B cell (primary cell): Measurements from ENCODE around the gene MPC1. TPM values are rescaled to one million over a fixed set of nuclear protein-coding genes. Genes with fewer than 3 reads are reported as not detected.

ENCODE experiments used
- ATAC-seq: fragments of 200-7000 bp; cut with Tn5 transposase; one replicate; pipeline ENCODE4 v1.10.0; 2021; ENCODE audit warnings: low read depth, mild to moderate bottlenecking, moderate number of reproducible peaks, moderate library complexity
- CTCF ChIA-PET: fragments of 350-600 bp; sonication (Branson Sonifier 250); formaldehyde crosslinking; loops from one replicate; lab custom pipeline; 2021; ENCODE audit warnings: antibody characterized with exemption, inconsistent platforms; lab: Charles Lee
- POLR2A ChIA-PET: fragments of 350-600 bp; sonication (Branson Sonifier 250); formaldehyde crosslinking; loops from one replicate; lab custom pipeline; 2021; ENCODE audit warnings: antibody characterized with exemption; lab: Charles Lee
- DNase-seq: peaks from one replicate; pipeline ENCODE4 v3.0.0; 2013
- H2AFZ ChIP-seq: 2 replicates; pipeline ENCODE4 v1.6.1; 2012; ENCODE audit warnings: mild to moderate bottlenecking, low read depth, low read length; ENCODE audit not compliant: insufficient read depth, poor library complexity, severe bottlenecking
- H3K27ac ChIP-seq, 2 donors: 1 replicate in 1 of 2; 2 replicates in 1 of 2; pipeline ENCODE4 v1.5.1; 2012 to 2013; ENCODE audit warnings: low read length in 2 of 2, mild to moderate bottlenecking in 2 of 2, moderate library complexity in 1 of 2
- H3K27me3 ChIP-seq, 4 experiments: fragments of 200-600 bp in 1 of 4; sonication (generic) in 1 of 4; replicated peaks in 1 of 4; 1 replicate in 2 of 4; 2 replicates in 2 of 4; pipeline versions ENCODE4 v1.6.1 to v1.7.0; 2013 to 2016; ENCODE audit warnings: low read length in 3 of 4, mild to moderate bottlenecking in 2 of 4, mixed read lengths in 1 of 4, moderate library complexity in 1 of 4; ENCODE audit not compliant: insufficient read depth in 4 of 4, control insufficient read depth in 3 of 4; ENCODE audit errors: control extremely low read depth in 1 of 4
- H3K36me3 ChIP-seq, 2 experiments: replicated peaks in 1 of 2; 1 replicate in 1 of 2; 2 replicates in 1 of 2; pipeline versions ENCODE4 v1.6.1 to v1.7.1; 2013; ENCODE audit warnings: low read length in 1 of 2; ENCODE audit not compliant: insufficient read depth in 2 of 2, control insufficient read depth in 1 of 2; ENCODE audit errors: control extremely low read depth in 1 of 2, extremely low read depth in 1 of 2
- H3K4me1 ChIP-seq, 2 donors: fragments of 200-600 bp in 1 of 2; sonication (generic) in 1 of 2; 1 replicate in 1 of 2; 2 replicates in 1 of 2; pipeline versions ENCODE4 v1.5.1 to v1.6.1; 2013 to 2017; ENCODE audit warnings: low read length in 2 of 2; ENCODE audit not compliant: control insufficient read depth in 2 of 2, insufficient read depth in 2 of 2
- H3K4me2 ChIP-seq: replicated peaks from 2 replicates; pipeline ENCODE3; 2012; ENCODE audit warnings: mild to moderate bottlenecking, low read depth, low read length; ENCODE audit not compliant: poor library complexity, severe bottlenecking
- H3K4me3 ChIP-seq, 5 experiments: fragments of 200-600 bp in 1 of 5; sonication (generic) in 1 of 5; 1 replicate in 3 of 5; 2 replicates in 2 of 5; pipeline versions ENCODE4 v1.5.1 to v1.7.0; 2011 to 2016; ENCODE audit warnings: low read length in 4 of 5, mild to moderate bottlenecking in 4 of 5, low read depth in 2 of 5, control low read depth in 1 of 5, moderate library complexity in 1 of 5; ENCODE audit not compliant: insufficient read depth in 1 of 5; ENCODE audit errors: control extremely low read depth in 1 of 5, extremely low read depth in 1 of 5
- H3K79me2 ChIP-seq: fragments of 200-600 bp; sonication (generic); one replicate; pipeline ENCODE4 v1.6.0; 2016; ENCODE audit warnings: low read length; ENCODE audit not compliant: control insufficient read depth, insufficient read depth
- H3K9ac ChIP-seq: fragments of 200-600 bp; sonication (generic); 2 replicates; pipeline ENCODE4 v1.6.1; 2017; ENCODE audit warnings: mild to moderate bottlenecking, low read length, moderate library complexity
- H3K9me3 ChIP-seq, 3 donors: one replicate each; pipeline versions ENCODE4 v1.6.1 to v1.7.1; 2013; ENCODE audit warnings: low read length in 2 of 3; ENCODE audit not compliant: control insufficient read depth in 2 of 3, insufficient read depth in 1 of 3; ENCODE audit errors: control extremely low read depth in 1 of 3
- H4K20me1 ChIP-seq: 2 replicates; pipeline ENCODE4 v1.6.0; 2012; ENCODE audit warnings: mild to moderate bottlenecking, low read length; ENCODE audit not compliant: insufficient read depth, control insufficient read depth, poor library complexity, severe bottlenecking
- H3K27ac Mint-ChIP-seq: one replicate; pipeline ENCODE4 v1.8.0; 2021; ENCODE audit warnings: mixed read lengths
- H3K27me3 Mint-ChIP-seq: one replicate; pipeline ENCODE4 v1.8.0; 2021; ENCODE audit warnings: mixed read lengths
- H3K4me1 Mint-ChIP-seq: one replicate; pipeline ENCODE4 v1.8.0; 2021; ENCODE audit warnings: mixed read lengths
- H3K4me3 Mint-ChIP-seq: one replicate; pipeline ENCODE4 v1.8.0; 2021; ENCODE audit warnings: mixed read lengths
- H3K9me3 Mint-ChIP-seq: one replicate; pipeline ENCODE4 v1.8.0; 2022; ENCODE audit warnings: mixed read lengths; ENCODE audit not compliant: insufficient read depth
- CTCF ChIP-seq: fragments of 200-600 bp; IDR thresholded peaks from one replicate; pipeline ENCODE4 v1.8.0; 2022; ENCODE audit warnings: antibody characterized with exemption, mild to moderate bottlenecking
- EZH2 ChIP-seq: IDR thresholded peaks from 2 replicates; pipeline ENCODE4 v1.6.1; 2012; ENCODE audit warnings: borderline replicate concordance, low read depth, mild to moderate bottlenecking, moderate library complexity, low read length; ENCODE audit not compliant: insufficient read depth, poor library complexity, severe bottlenecking
- WGBS: methylation state at CpG from one replicate; pipeline ENCODE4 v1.1.5; 2013; ENCODE audit warnings: missing lambda C conversion rate; ENCODE audit not compliant: insufficient coverage; 5-methylcytosine and 5-hydroxymethylcytosine counted together
- intact Hi-C: fragments of 100-400 bp; cut with micrococcal nuclease; formaldehyde crosslinking; loops from one replicate; pipeline ENCODE4 v1.10.0; 2022
- polyA plus RNA-seq: library from polyadenylated mRNA; depleted of rRNA; stranded (reverse); fragments of >200 nt; gene quantifications from 2 replicates; pipeline ENCODE4 v1.2.3, GENCODE V29; 2012
- total RNA-seq, 2 donors: library from RNA; stranded (reverse); fragments of 120-200 nt in 1 of 2; gene quantifications; 1 replicate in 1 of 2; 2 replicates in 1 of 2; pipeline versions ENCODE4 v1.2.3 to v1.2.4, GENCODE V29; 2013 to 2022

MPC1 gene
- total and polyA plus RNA-seq, 2 donors (not counting 1 experiment from before 2014, with no cell fraction given), result 19.8 to 23.9 TPM

DNA sequence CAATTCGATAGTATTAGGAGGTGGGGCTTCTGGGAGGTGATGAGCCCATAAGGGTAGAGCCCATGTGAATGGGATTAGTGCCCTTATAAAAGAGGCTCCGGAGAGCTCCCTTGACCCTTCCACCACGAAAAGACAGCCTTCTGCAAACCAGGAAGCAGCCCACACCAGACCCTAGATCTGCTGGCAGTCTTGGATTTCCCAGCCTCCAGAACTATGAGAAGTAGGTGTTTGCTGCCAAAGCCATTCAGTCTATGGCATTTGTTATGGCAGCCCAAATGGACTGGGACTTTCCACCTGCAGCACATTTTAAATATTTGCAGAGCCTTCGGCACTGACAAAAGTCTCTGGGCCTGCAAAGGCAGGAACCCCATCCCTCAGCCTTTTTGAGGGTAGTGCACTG is 28.6 kb downstream of the MPC1 start:
- H3K4me2 ChIP-seq, result no peak overlapping the region
- no peaks in the 10 kb centered on the region for H3K36me3 ChIP-seq
- TF ChIP-seq CTCF, result no peak
- TF ChIP-seq EZH2, result no peak
- no peak overlapping the region for H3K9ac ChIP-seq
- DNase-seq (no peak), ATAC-seq (no peak)
- peaks cover 0 to 6% (median 0%) of the 10 kb centered on the region in 3 donors for H3K9me3 ChIP-seq
- no peaks in the 10 kb centered on the region for H3K27me3 ChIP-seq
- no peak overlapping the region for H3K4me3 ChIP-seq
- ChIA-PET CTCF (interaction anchor here (0.7 to 1.4 kb wide), 2 partner anchors 27 to 812 kb away, joined by 3 to 4 read pairs; no protein-coding TSS in a partner anchor), POLR2A (no interaction called here)
- H4K20me1 ChIP-seq, result no peaks in the 10 kb centered on the region
- H3K9me3 Mint-ChIP-seq, result peaks cover 6% of the 10 kb centered on the region
- H3K27ac ChIP-seq, result no peak overlapping the region
- peaks cover 10% of the 10 kb centered on the region for H3K4me1 Mint-ChIP-seq
- no peak overlapping the region for H2AFZ ChIP-seq
- H3K79me2 ChIP-seq, result no peaks in the 10 kb centered on the region
- whole genome bisulfite sequencing, result 94% methylated on average over 3 of the region's 4 CpGs
- H3K4me1 ChIP-seq, result peaks cover 6 to 7% of the 10 kb centered on the region in 2 donors
- no peak overlapping the region for H3K27ac Mint-ChIP-seq
- intact Hi-C loops, result no loop called here
- H3K4me3 Mint-ChIP-seq, result no peak overlapping the region
- H3K27me3 Mint-ChIP-seq, result no peaks in the 10 kb centered on the region

GRCh38 chr6:166353507-166353906 is 29.2 kb downstream of the MPC1 start:
- no peak overlapping the region for H3K4me3 Mint-ChIP-seq
- no CpG with 5 or more reads among the region's 1 CpG for WGBS
- H3K36me3 ChIP-seq, result no peaks in the 10 kb centered on the region
- ChIA-PET POLR2A (no interaction called here), CTCF (interaction anchor here (0.7 kb wide), 1 partner anchor 813 kb away, joined by 3 read pairs; no protein-coding TSS in a partner anchor)
- peaks cover 6% of the 10 kb centered on the region for H3K9me3 Mint-ChIP-seq
- H3K27ac Mint-ChIP-seq, result no peak overlapping the region
- H3K79me2 ChIP-seq, result no peaks in the 10 kb centered on the region
- no peak overlapping the region for H3K4me2 ChIP-seq
- H4K20me1 ChIP-seq, result no peaks in the 10 kb centered on the region
- no peak overlapping the region for H3K27ac ChIP-seq
- peaks cover 10% of the 10 kb centered on the region for H3K4me1 Mint-ChIP-seq
- H3K4me3 ChIP-seq, result no peak overlapping the region
- H3K9me3 ChIP-seq, result peaks cover 0 to 6% (median 0%) of the 10 kb centered on the region in 3 donors
- TF ChIP-seq CTCF (no peak), EZH2 (no peak)
- no peak for ATAC-seq
- peaks cover 6 to 7% of the 10 kb centered on the region in 2 donors for H3K4me1 ChIP-seq
- DNase-seq, result no peak
- H3K27me3 ChIP-seq, result no peaks in the 10 kb centered on the region
- no peak overlapping the region for H3K9ac ChIP-seq
- no peak overlapping the region for H2AFZ ChIP-seq
- H3K27me3 Mint-ChIP-seq, result no peaks in the 10 kb centered on the region
- intact Hi-C loops, result no loop called here
